AG09309 (cell line): ENCODE measurements around the gene PHC2.

Source experiments
- DNase-seq: peaks from one replicate; pipeline ENCODE4 v3.0.0-alpha.2; 2010; ENCODE audit warnings: low read depth
- H3K4me3 ChIP-seq: 2 replicates; pipeline ENCODE4 v1.5.1; 2011; ENCODE audit warnings: mild to moderate bottlenecking, low read depth, low read length, moderate library complexity; ENCODE audit not compliant: control insufficient read depth
- TF ChIP-seq, protein P1 (sequence below): IDR thresholded peaks from 2 replicates; pipeline ENCODE4 v1.5.1; 2011; ENCODE audit warnings: mild to moderate bottlenecking, low read depth, low read length, inconsistent platforms; ENCODE audit not compliant: insufficient read depth, control insufficient read depth; ENCODE audit errors: missing control alignments

Gene PHC2

GRCh38 chr1:33286451-33287185 is 144.3 kb downstream of the PHC2 start:
- TF ChIP-seq, protein P1, sequence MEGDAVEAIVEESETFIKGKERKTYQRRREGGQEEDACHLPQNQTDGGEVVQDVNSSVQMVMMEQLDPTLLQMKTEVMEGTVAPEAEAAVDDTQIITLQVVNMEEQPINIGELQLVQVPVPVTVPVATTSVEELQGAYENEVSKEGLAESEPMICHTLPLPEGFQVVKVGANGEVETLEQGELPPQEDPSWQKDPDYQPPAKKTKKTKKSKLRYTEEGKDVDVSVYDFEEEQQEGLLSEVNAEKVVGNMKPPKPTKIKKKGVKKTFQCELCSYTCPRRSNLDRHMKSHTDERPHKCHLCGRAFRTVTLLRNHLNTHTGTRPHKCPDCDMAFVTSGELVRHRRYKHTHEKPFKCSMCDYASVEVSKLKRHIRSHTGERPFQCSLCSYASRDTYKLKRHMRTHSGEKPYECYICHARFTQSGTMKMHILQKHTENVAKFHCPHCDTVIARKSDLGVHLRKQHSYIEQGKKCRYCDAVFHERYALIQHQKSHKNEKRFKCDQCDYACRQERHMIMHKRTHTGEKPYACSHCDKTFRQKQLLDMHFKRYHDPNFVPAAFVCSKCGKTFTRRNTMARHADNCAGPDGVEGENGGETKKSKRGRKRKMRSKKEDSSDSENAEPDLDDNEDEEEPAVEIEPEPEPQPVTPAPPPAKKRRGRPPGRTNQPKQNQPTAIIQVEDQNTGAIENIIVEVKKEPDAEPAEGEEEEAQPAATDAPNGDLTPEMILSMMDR: no peak
- H3K4me3 ChIP-seq: no peak overlapping the region
- no peak for DNase-seq

GRCh38 chr1:33284049-33284448 is 146.8 kb downstream of the PHC2 start:
- TF ChIP-seq, protein P1: no peak
- H3K4me3 ChIP-seq: no peak overlapping the region
- no peak for DNase-seq

GRCh38 chr1:33282791-33283190 is 148.1 kb downstream of the PHC2 start:
- no peak overlapping the region for H3K4me3 ChIP-seq
- TF ChIP-seq, protein P1: no peak
- DNase-seq: no peak

DNA sequence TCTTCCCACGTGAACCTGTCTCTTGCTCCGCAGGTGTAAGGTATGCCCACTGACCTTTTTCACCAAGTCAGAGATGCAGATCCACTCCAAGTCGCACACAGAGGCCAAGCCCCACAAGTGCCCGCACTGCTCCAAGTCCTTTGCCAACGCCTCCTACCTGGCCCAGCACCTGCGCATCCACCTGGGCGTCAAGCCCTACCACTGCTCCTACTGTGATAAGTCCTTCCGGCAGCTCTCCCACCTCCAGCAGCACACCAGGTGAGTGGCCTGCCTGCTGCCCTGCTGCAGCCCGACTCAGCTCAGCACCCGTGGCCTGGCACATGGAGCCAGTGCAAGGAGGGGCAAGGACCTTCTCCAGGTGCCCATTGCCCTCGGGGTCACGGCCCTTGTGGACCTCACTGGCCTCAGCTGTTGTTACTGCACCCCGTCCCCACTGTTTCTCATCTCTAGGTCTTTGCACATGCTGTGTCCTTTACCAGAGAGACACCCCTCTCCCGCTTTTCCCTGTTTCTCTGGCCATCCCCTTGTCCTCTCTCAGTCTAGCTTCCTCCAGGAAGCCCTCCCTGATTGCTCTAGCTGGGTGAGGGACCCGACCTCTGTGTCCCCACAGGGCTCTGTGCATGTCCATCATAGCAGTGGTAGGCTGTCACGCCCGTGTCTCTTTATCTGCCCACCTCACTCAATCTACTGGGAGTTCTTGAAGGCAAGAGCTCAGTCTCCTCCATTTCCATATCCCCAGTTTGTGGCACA is 149.2 kb downstream of the PHC2 start:
- DNase-seq: no peak
- TF ChIP-seq, protein P1: no peak
- H3K4me3 ChIP-seq: no peak overlapping the region

DNA sequence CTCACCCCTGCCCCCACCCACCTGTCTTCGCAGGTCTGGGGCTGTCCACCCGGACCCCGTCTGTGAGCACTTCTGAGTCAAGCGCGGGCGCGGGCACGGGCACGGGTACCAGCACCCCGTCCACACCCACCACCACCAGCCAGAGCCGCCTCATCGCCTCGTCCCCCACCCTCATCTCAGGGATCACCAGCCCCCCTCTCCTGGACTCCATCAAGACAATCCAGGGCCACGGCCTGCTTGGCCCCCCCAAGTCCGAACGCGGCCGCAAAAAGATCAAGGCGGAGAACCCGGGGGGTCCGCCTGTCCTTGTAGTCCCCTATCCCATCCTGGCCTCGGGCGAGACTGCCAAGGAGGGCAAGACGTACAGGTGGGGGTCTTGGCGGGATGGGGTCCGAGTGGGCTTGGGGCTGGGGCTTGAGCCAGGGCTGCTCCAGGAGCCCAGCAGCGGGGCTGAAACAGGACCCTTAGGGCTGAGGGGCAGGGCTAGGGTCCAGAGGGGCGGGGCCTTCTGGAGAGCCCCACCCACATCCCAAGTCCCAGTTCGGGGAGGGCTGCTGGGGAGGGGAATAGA is 150.7 kb downstream of the PHC2 start:
- no peak for DNase-seq
- TF ChIP-seq, protein P1: no peak

GRCh38 chr1:33277488-33278084 is 153.3 kb downstream of the PHC2 start:
- TF ChIP-seq, protein P1: no peak
- no peak for DNase-seq

More for the DNA sequence above, 150.7 kb downstream of the PHC2 start:
- no peak overlapping the region for H3K4me3 ChIP-seq

More at GRCh38 chr1:33277488-33278084, 153.3 kb downstream of the PHC2 start:
- H3K4me3 ChIP-seq: no peak overlapping the region
